RKO (cell line): Measurements from ENCODE around the gene ANKRD55.
"Not testable (repeated sequence)": the region's sequence is repeated elsewhere in the genome, so short reads cannot be mapped to it uniquely, and the experiment has no call there.

Experiments
- DNase-seq: peaks from one replicate; pipeline ENCODE4 v3.0.0-alpha.2; 2016; ENCODE audit warnings: low spot score

ANKRD55 gene

GRCh38 chr5:56102889-56103288 is 130.2 kb downstream of the ANKRD55 start:
- no peak for DNase-seq

GRCh38 chr5:56102207-56102606 is 130.9 kb downstream of the ANKRD55 start:
- not testable (repeated sequence) for DNase-seq

- no peak for DNase-seq
Measured at GRCh38 chr5:56101180-56101579, 131.9 kb downstream of the ANKRD55 start.

- no peak for DNase-seq
Measured at GRCh38 chr5:56100439-56101176, 132.5 kb downstream of the ANKRD55 start.

- DNase-seq, result no peak
Measured at GRCh38 chr5:56099346-56099745, 133.8 kb downstream of the ANKRD55 start.

- DNase-seq, result no peak
Measured at GRCh38 chr5:56097055-56097454, 136.1 kb downstream of the ANKRD55 start.

GRCh38 chr5:56095579-56096102 is 137.5 kb downstream of the ANKRD55 start:
- DNase-seq, result no peak

GRCh38 chr5:56094579-56095361 is 138.4 kb downstream of the ANKRD55 start:
- DNase-seq, result no peak

- DNase-seq, result no peak
Measured at GRCh38 chr5:56093970-56094369, 139.2 kb downstream of the ANKRD55 start.

GRCh38 chr5:56092115-56092514 is 141.0 kb downstream of the ANKRD55 start:
- no peak for DNase-seq

GRCh38 chr5:56091664-56092063 is 141.5 kb downstream of the ANKRD55 start:
- DNase-seq, result no peak

- DNase-seq, result no peak
Measured at GRCh38 chr5:56090793-56091460, 142.2 kb downstream of the ANKRD55 start.

- DNase-seq, result no peak
Measured at GRCh38 chr5:56088967-56089829, 143.9 kb downstream of the ANKRD55 start.

- no peak for DNase-seq
Measured at GRCh38 chr5:56088431-56088949, 144.6 kb downstream of the ANKRD55 start.

GRCh38 chr5:56085193-56085592 is 147.9 kb downstream of the ANKRD55 start:
- DNase-seq, result no peak

- no peak for DNase-seq
Measured at GRCh38 chr5:56083286-56083854, 149.8 kb downstream of the ANKRD55 start.

GRCh38 chr5:56081053-56081642 is 152.0 kb downstream of the ANKRD55 start:
- not testable (repeated sequence) for DNase-seq

- DNase-seq, result no peak
Measured at GRCh38 chr5:56080375-56081052, 152.6 kb downstream of the ANKRD55 start.

- DNase-seq, result not testable (repeated sequence)
Measured at GRCh38 chr5:56079157-56079500, 154.0 kb downstream of the ANKRD55 start.
